Measurements from ENCODE around the gene OPTN. TPM values are rescaled to one million over a fixed set of nuclear protein-coding genes. Genes with fewer than 3 reads are reported as not detected.
"Not testable (repeated sequence)": the region's sequence is repeated elsewhere in the genome, so short reads cannot be mapped to it uniquely, and the experiment has no call there.

OPTN gene
- total and polyA plus RNA-seq, 5 donors: 74.1 to 121 (median 106) TPM

- Histone ChIP-seq H3K27me3 (ENCODE audit: control insufficient read depth, insufficient read depth) (no peaks in the 10 kb centered on the region), H3K4me1 (ENCODE audit: control insufficient read depth, insufficient read depth, low read length) (no peaks in the 10 kb centered on the region), H3K4me3 (ENCODE audit: low read length) (no peak overlapping the region), H3K27ac (ENCODE audit: low read length) (no peak overlapping the region), H3K9me3 (ENCODE audit: control insufficient read depth, low read length) (no peaks in the 10 kb centered on the region)
- intact Hi-C loops (cut with DNase I): no loop called here
- peak in 1 of 3 donors; percentile 49 for DNase-seq
- 60% methylated on average over 1 of the region's 1 CpG for WGBS
- peak; percentile 33 to 49 for ATAC-seq
These were observed 21.5 kb downstream of the OPTN start for GRCh38 chr10:13121500-13121854.

GRCh38 chr10:13136651-13137050 lies 36.7 kb downstream of the OPTN start:
- Histone ChIP-seq H3K27me3 (ENCODE audit: control insufficient read depth, insufficient read depth) (no peaks in the 10 kb centered on the region), H3K27ac (ENCODE audit: low read length) (no peak overlapping the region), H3K9me3 (ENCODE audit: control insufficient read depth, low read length) (no peaks in the 10 kb centered on the region), H3K4me3 (ENCODE audit: low read length) (no peak overlapping the region), H3K4me1 (ENCODE audit: control insufficient read depth, insufficient read depth, low read length) (no peaks in the 10 kb centered on the region)
- intact Hi-C loops (cut with DNase I): no loop called here
- WGBS: 96% methylated on average over 8 of the region's 8 CpGs
- DNase-seq: no peak
- no peak for ATAC-seq

- intact Hi-C loops (cut with DNase I): no loop called here
- Histone ChIP-seq H3K27me3 (ENCODE audit: control insufficient read depth, insufficient read depth) (no peaks in the 10 kb centered on the region), H3K4me3 (ENCODE audit: low read length) (no peak overlapping the region), H3K4me1 (ENCODE audit: control insufficient read depth, insufficient read depth, low read length) (no peaks in the 10 kb centered on the region), H3K27ac (ENCODE audit: low read length) (no peak overlapping the region), H3K9me3 (ENCODE audit: control insufficient read depth, low read length) (no peaks in the 10 kb centered on the region)
- DNase-seq (no peak), ATAC-seq (no peak)
- 78% methylated on average over 7 of the region's 7 CpGs for WGBS
These were observed 39.2 kb downstream of the OPTN start for GRCh38 chr10:13139150-13139549.

GRCh38 chr10:13139676-13140075 lies 39.7 kb downstream of the OPTN start:
- H3K27ac ChIP-seq (ENCODE audit: low read length): no peak overlapping the region
- DNase-seq: no peak
- H3K4me3 ChIP-seq (ENCODE audit: low read length): no peak overlapping the region
- H3K27me3 ChIP-seq (ENCODE audit: control insufficient read depth, insufficient read depth): no peaks in the 10 kb centered on the region
- intact Hi-C loops (cut with DNase I): no loop called here
- no peak for ATAC-seq
- H3K9me3 ChIP-seq (ENCODE audit: control insufficient read depth, low read length): no peaks in the 10 kb centered on the region
- no peaks in the 10 kb centered on the region for H3K4me1 ChIP-seq (ENCODE audit: control insufficient read depth, insufficient read depth, low read length)
- WGBS: 79% methylated on average over 2 of the region's 2 CpGs

GRCh38 chr10:13140627-13141190 lies 40.7 kb downstream of the OPTN start:
- H3K9me3 ChIP-seq (ENCODE audit: control insufficient read depth, low read length): no peaks in the 10 kb centered on the region
- H3K4me1 ChIP-seq (ENCODE audit: control insufficient read depth, insufficient read depth, low read length): no peaks in the 10 kb centered on the region
- ATAC-seq: no peak
- no peak for DNase-seq
- no peaks in the 10 kb centered on the region for H3K27me3 ChIP-seq (ENCODE audit: control insufficient read depth, insufficient read depth)
- WGBS: 74% methylated on average over 4 of the region's 4 CpGs
- H3K27ac ChIP-seq (ENCODE audit: low read length): no peak overlapping the region
- H3K4me3 ChIP-seq (ENCODE audit: low read length): no peak overlapping the region
- intact Hi-C loops (cut with DNase I): no loop called here

- no peak for ATAC-seq
These were observed 43.8 kb downstream of the OPTN start for GRCh38 chr10:13143766-13144165.

GRCh38 chr10:13144814-13145213 lies 44.9 kb downstream of the OPTN start:
- WGBS: 95% methylated on average over 3 of the region's 3 CpGs
- Histone ChIP-seq H3K27me3 (ENCODE audit: control insufficient read depth, insufficient read depth) (no peaks in the 10 kb centered on the region), H3K4me3 (ENCODE audit: low read length) (no peak overlapping the region), H3K9me3 (ENCODE audit: control insufficient read depth, low read length) (no peaks in the 10 kb centered on the region), H3K27ac (ENCODE audit: low read length) (no peak overlapping the region), H3K4me1 (ENCODE audit: control insufficient read depth, insufficient read depth, low read length) (no peaks in the 10 kb centered on the region)
- ATAC-seq: no peak
- DNase-seq: no peak
- intact Hi-C loops (cut with DNase I): no loop called here

More at GRCh38 chr10:13143766-13144165, 43.8 kb downstream of the OPTN start:
- Histone ChIP-seq H3K27ac (ENCODE audit: low read length) (no peak overlapping the region), H3K4me3 (ENCODE audit: low read length) (no peak overlapping the region), H3K4me1 (ENCODE audit: control insufficient read depth, insufficient read depth, low read length) (no peaks in the 10 kb centered on the region), H3K27me3 (ENCODE audit: control insufficient read depth, insufficient read depth) (no peaks in the 10 kb centered on the region), H3K9me3 (ENCODE audit: control insufficient read depth, low read length) (no peaks in the 10 kb centered on the region)
- intact Hi-C loops (cut with DNase I): no loop called here
- no peak for DNase-seq
- 87% methylated on average over 1 of the region's 1 CpG for WGBS

GRCh38 chr10:13146379-13146778 lies 46.4 kb downstream of the OPTN start:
- H3K27me3 ChIP-seq (ENCODE audit: control insufficient read depth, insufficient read depth): no peaks in the 10 kb centered on the region
- H3K4me1 ChIP-seq (ENCODE audit: control insufficient read depth, insufficient read depth, low read length): no peaks in the 10 kb centered on the region
- ATAC-seq: peak in 1 of 2 donors; percentile 35
- no peak overlapping the region for H3K4me3 ChIP-seq (ENCODE audit: low read length)
- intact Hi-C loops (cut with DNase I): no loop called here
- no peaks in the 10 kb centered on the region for H3K9me3 ChIP-seq (ENCODE audit: control insufficient read depth, low read length)
- no peak for DNase-seq
- H3K27ac ChIP-seq (ENCODE audit: low read length): no peak overlapping the region
- 91% methylated on average over 1 of the region's 1 CpG for whole genome bisulfite sequencing

GRCh38 chr10:13147161-13147560 lies 47.2 kb downstream of the OPTN start:
- H3K4me3 ChIP-seq (ENCODE audit: low read length): no peak overlapping the region
- no peaks in the 10 kb centered on the region for H3K4me1 ChIP-seq (ENCODE audit: control insufficient read depth, insufficient read depth, low read length)
- intact Hi-C loops (cut with DNase I): no loop called here
- no peaks in the 10 kb centered on the region for H3K27me3 ChIP-seq (ENCODE audit: control insufficient read depth, insufficient read depth)
- H3K9me3 ChIP-seq (ENCODE audit: control insufficient read depth, low read length): no peaks in the 10 kb centered on the region
- no peak for ATAC-seq
- DNase-seq: no peak
- H3K27ac ChIP-seq (ENCODE audit: low read length): no peak overlapping the region

GRCh38 chr10:13152296-13152695 lies 52.3 kb downstream of the OPTN start:
- H3K27me3 ChIP-seq (ENCODE audit: control insufficient read depth, insufficient read depth): no peaks in the 10 kb centered on the region
- H3K4me3 ChIP-seq (ENCODE audit: low read length): no peak overlapping the region
- H3K9me3 ChIP-seq (ENCODE audit: control insufficient read depth, low read length): no peaks in the 10 kb centered on the region
- 98% methylated on average over 3 of the region's 3 CpGs for WGBS
- no peak overlapping the region for H3K27ac ChIP-seq (ENCODE audit: low read length)
- no peak for DNase-seq
- intact Hi-C loops (cut with DNase I): no loop called here
- no peak for ATAC-seq
- H3K4me1 ChIP-seq (ENCODE audit: control insufficient read depth, insufficient read depth, low read length): no peaks in the 10 kb centered on the region

GRCh38 chr10:13155860-13156259 lies 55.9 kb downstream of the OPTN start:
- H3K27me3 ChIP-seq (ENCODE audit: control insufficient read depth, insufficient read depth); DNase-seq; H3K4me1 ChIP-seq (ENCODE audit: control insufficient read depth, insufficient read depth, low read length); intact Hi-C loops (cut with DNase I); H3K27ac ChIP-seq (ENCODE audit: low read length); H3K9me3 ChIP-seq (ENCODE audit: control insufficient read depth, low read length); ATAC-seq; H3K4me3 ChIP-seq (ENCODE audit: low read length): not testable (repeated sequence)
- WGBS: 89% methylated on average over 4 of the region's 4 CpGs

GRCh38 chr10:13158401-13158800 lies 58.4 kb downstream of the OPTN start:
- Histone ChIP-seq H3K27ac (ENCODE audit: low read length) (peak overlapping the region; percentile 30), H3K4me3 (ENCODE audit: low read length) (peak overlapping the region; percentile 33), H3K4me1 (ENCODE audit: control insufficient read depth, insufficient read depth, low read length) (no peaks in the 10 kb centered on the region), H3K9me3 (ENCODE audit: control insufficient read depth, low read length) (no peaks in the 10 kb centered on the region), H3K27me3 (ENCODE audit: control insufficient read depth, insufficient read depth) (no peaks in the 10 kb centered on the region)
- intact Hi-C loops (cut with DNase I): no loop called here
- DNase-seq (peak in 1 of 3 donors; percentile 57), ATAC-seq (no peak)
- WGBS: 43% methylated on average over 32 of the region's 32 CpGs
